Keratinocyte (primary cell): Measurements from ENCODE around the gene RELL2. TPM values are rescaled to one million over a fixed set of nuclear protein-coding genes. Genes with fewer than 3 reads are reported as not detected.
A peak's percentile ranks its signal among the peaks of the same experiment; 100 is the strongest.

ENCODE experiments used
- DNase-seq: peaks from one replicate; pipeline ENCODE4 v3.0.0-alpha.2; 2011; ENCODE audit warnings: low read depth, missing footprints, low spot score
- FAIRE-seq: peaks from 2 replicates; lab custom pipeline; 2011; peaks lifted over from hg19 to GRCh38; lab: Jason Lieb, UNC
- H2AFZ ChIP-seq: 2 replicates; pipeline ENCODE4 v1.6.0; 2012; ENCODE audit warnings: low read length, control low read depth, inconsistent platforms; ENCODE audit not compliant: control insufficient read depth
- H3K27ac ChIP-seq: 2 replicates; pipeline ENCODE4 v1.5.1; 2011; ENCODE audit warnings: low read length; ENCODE audit not compliant: control insufficient read depth, insufficient read depth
- H3K27me3 ChIP-seq: 3 replicates; pipeline ENCODE4 v1.6.0; 2011; ENCODE audit warnings: low read length; ENCODE audit not compliant: control insufficient read depth, insufficient read depth; ENCODE audit errors: extremely low read depth
- H3K36me3 ChIP-seq, 2 experiments: 2 replicates in 1 of 2; 3 replicates in 1 of 2; pipeline ENCODE4 v1.5.1; 2011; ENCODE audit warnings: low read length in 2 of 2, mild to moderate bottlenecking in 1 of 2; ENCODE audit not compliant: control insufficient read depth in 2 of 2, insufficient read depth in 2 of 2; ENCODE audit errors: extremely low read depth in 1 of 2
- H3K4me1 ChIP-seq: 3 replicates; pipeline ENCODE4 v1.5.1; 2011; ENCODE audit warnings: low read length; ENCODE audit not compliant: control insufficient read depth, insufficient read depth; ENCODE audit errors: extremely low read depth
- H3K4me2 ChIP-seq: 3 replicates; pipeline ENCODE4 v1.6.0; 2011; ENCODE audit warnings: low read depth, low read length; ENCODE audit not compliant: control insufficient read depth, insufficient read depth; ENCODE audit errors: extremely low read depth
- H3K4me3 ChIP-seq, 3 experiments: fragments of 200-600 bp in 1 of 3; sonication (generic) in 1 of 3; 2 replicates in 2 of 3; 3 replicates in 1 of 3; pipeline ENCODE4 v1.5.1; 2011 to 2016; ENCODE audit warnings: low read length in 3 of 3, mild to moderate bottlenecking in 3 of 3, control low read depth in 2 of 3, inconsistent platforms in 1 of 3, low read depth in 1 of 3, mixed read lengths in 1 of 3, mixed run types in 1 of 3, moderate library complexity in 1 of 3; ENCODE audit not compliant: control insufficient read depth in 2 of 3, insufficient read depth in 2 of 3; ENCODE audit errors: extremely low read depth in 1 of 3
- H3K79me2 ChIP-seq: 2 replicates; pipeline ENCODE4 v1.6.0; 2012; ENCODE audit warnings: low read length; ENCODE audit not compliant: control insufficient read depth, insufficient read depth
- H3K9ac ChIP-seq: 3 replicates; pipeline ENCODE4 v1.6.0; 2011; ENCODE audit warnings: low read length; ENCODE audit not compliant: control insufficient read depth, insufficient read depth; ENCODE audit errors: extremely low read depth
- H3K9me1 ChIP-seq: 3 replicates; pipeline ENCODE4 v1.6.0; 2011; ENCODE audit warnings: low read length; ENCODE audit not compliant: control insufficient read depth, insufficient read depth; ENCODE audit errors: extremely low read depth
- H3K9me3 ChIP-seq: 2 replicates; pipeline ENCODE4 v1.5.1; 2012; ENCODE audit warnings: low read depth, low read length; ENCODE audit not compliant: control insufficient read depth
- H4K20me1 ChIP-seq: 3 replicates; pipeline ENCODE4 v1.6.0; 2011; ENCODE audit warnings: low read length; ENCODE audit not compliant: control insufficient read depth, insufficient read depth; ENCODE audit errors: extremely low read depth
- CTCF ChIP-seq, 3 experiments: IDR thresholded peaks in 1 of 3; conservative IDR thresholded peaks in 1 of 3; optimal IDR thresholded peaks in 1 of 3; 2 replicates in 2 of 3; 3 replicates in 1 of 3; pipeline versions ENCODE3 to v1.5.1; 2011; ENCODE audit warnings: low read length in 3 of 3, mild to moderate bottlenecking in 3 of 3, moderate library complexity in 2 of 3, control low read depth in 1 of 3, inconsistent platforms in 1 of 3; ENCODE audit not compliant: insufficient read depth in 2 of 3; ENCODE audit errors: extremely low read depth in 1 of 3
- EZH2 ChIP-seq: IDR thresholded peaks from one replicate; pipeline ENCODE4 v1.6.1; 2012; ENCODE audit warnings: inconsistent platforms, mild to moderate bottlenecking, low read length, moderate library complexity
- dilution Hi-C: fragments of 300-500 bp; cut with MboI; formaldehyde crosslinking; loops from one replicate; pipeline ENCODE4 v1.7.0; 2020; ENCODE audit warnings: low sequenced_read_pairs; ENCODE audit not compliant: extremely low pct_ligation_motif_present
- polyA plus RNA-seq, 5 experiments: library from polyadenylated mRNA; depleted of rRNA in 3 of 5; stranded (reverse) in 3 of 5; stranded (forward) in 1 of 5; unstranded in 1 of 5; fragments of >200 nt; gene quantifications; 1 replicate in 1 of 5; 2 replicates in 3 of 5; 3 replicates in 1 of 5; pipeline versions ENCODE4 v1.2.1 to v1.2.3, GENCODE V29; 2011 to 2012; ENCODE audit warnings: missing spikeins in 2 of 5, low read depth in 1 of 5, low replicate concordance in 1 of 5

Gene RELL2
- polyA plus RNA-seq, 1 donor (not counting 4 experiments of a cell fraction or from before 2014, with no cell fraction given) = 8.9 TPM

GRCh38 chr5:141617682-141618029 is 19.1 kb upstream of the RELL2 start:
- peaks cover 22% of the 10 kb centered on the region for H3K4me1 ChIP-seq
- peak overlapping the region; percentile 93 for H3K9ac ChIP-seq
- DNase-seq (no peak), FAIRE-seq (no peak)
- TF ChIP-seq CTCF (optimal IDR thresholded peaks at IDR 0.05 in 1 of 3, IDR thresholded peaks at IDR 0.05 in 1 of 3, conservative IDR thresholded peaks at IDR 0.05 in 1 of 3; ENCODE audit: extremely low read depth in 1 of 3, insufficient read depth in 2 of 3, low read length in 3 of 3) (no peak), EZH2 (no peak)
- peaks cover 6% of the 10 kb centered on the region for H4K20me1 ChIP-seq
- peak overlapping the region; percentile 92 for H3K4me2 ChIP-seq
- no peak overlapping the region for H2AFZ ChIP-seq
- H3K27ac ChIP-seq = peak overlapping the region; percentile 83
- H3K9me3 ChIP-seq = no peaks in the 10 kb centered on the region
- dilution Hi-C loops = no loop called here
- no peaks in the 10 kb centered on the region for H3K9me1 ChIP-seq
- peaks cover 6 to 19% of the 10 kb centered on the region in 2 experiments for H3K36me3 ChIP-seq
- peak overlapping the region; percentile 76 to 91 (median 83) for H3K4me3 ChIP-seq
- peaks cover 59% of the 10 kb centered on the region for H3K79me2 ChIP-seq
- H3K27me3 ChIP-seq = no peaks in the 10 kb centered on the region

GRCh38 chr5:141618030-141618803 is 18.6 kb upstream of the RELL2 start:
- peak overlapping the region; percentile 92 for H3K4me2 ChIP-seq
- peaks cover 6% of the 10 kb centered on the region for H4K20me1 ChIP-seq
- DNase-seq (no peak), FAIRE-seq (peak; percentile 66)
- no peaks in the 10 kb centered on the region for H3K9me3 ChIP-seq
- H3K27me3 ChIP-seq = no peaks in the 10 kb centered on the region
- peaks cover 22% of the 10 kb centered on the region for H3K4me1 ChIP-seq
- dilution Hi-C loops = no loop called here
- H3K79me2 ChIP-seq = peaks cover 53% of the 10 kb centered on the region
- H3K9ac ChIP-seq = peak overlapping the region; percentile 93
- H2AFZ ChIP-seq = peak overlapping the region; percentile 80
- H3K4me3 ChIP-seq = peak overlapping the region; percentile 76 to 91 (median 83)
- peak overlapping the region; percentile 83 for H3K27ac ChIP-seq
- no peak for TF ChIP-seq CTCF (optimal IDR thresholded peaks at IDR 0.05 in 1 of 3, IDR thresholded peaks at IDR 0.05 in 1 of 3, conservative IDR thresholded peaks at IDR 0.05 in 1 of 3; ENCODE audit: extremely low read depth in 1 of 3, insufficient read depth in 2 of 3, low read length in 3 of 3)
- TF ChIP-seq EZH2 = no peak
- peaks cover 6 to 21% of the 10 kb centered on the region in 2 experiments for H3K36me3 ChIP-seq
- no peaks in the 10 kb centered on the region for H3K9me1 ChIP-seq
